Mesenchymal stem cell (in vitro differentiated cells and primary cell): ENCODE data around the gene EOGT.

Source experiments
- DNase-seq: peaks from one replicate; pipeline ENCODE4 v3.0.0-alpha.2; 2013
- H2AFZ ChIP-seq: one replicate; pipeline ENCODE4 v1.6.1; 2013; ENCODE audit warnings: low read depth, mild to moderate bottlenecking, control low read depth, inconsistent platforms, low read length, moderate library complexity
- H2AK5ac ChIP-seq: 2 replicates; pipeline ENCODE4 v1.6.1; 2013; ENCODE audit warnings: low read length, moderate library complexity, mild to moderate bottlenecking, inconsistent platforms; ENCODE audit not compliant: severe bottlenecking
- H2BK120ac ChIP-seq: one replicate; pipeline ENCODE4 v1.6.1; 2013; ENCODE audit warnings: low read depth, mild to moderate bottlenecking, inconsistent platforms, low read length, moderate library complexity
- H2BK12ac ChIP-seq, 2 experiments: one replicate each; pipeline ENCODE4 v1.6.1; 2013; ENCODE audit warnings: inconsistent platforms in 2 of 2, low read length in 2 of 2, mild to moderate bottlenecking in 2 of 2, moderate library complexity in 2 of 2, control low read depth in 1 of 2
- H2BK15ac ChIP-seq: one replicate; pipeline ENCODE4 v1.6.1; 2013; ENCODE audit warnings: mild to moderate bottlenecking, low read depth, inconsistent platforms; ENCODE audit not compliant: poor library complexity, severe bottlenecking
- H2BK5ac ChIP-seq: 2 replicates; pipeline ENCODE4 v1.6.1; 2013; ENCODE audit warnings: low read depth, mild to moderate bottlenecking, low read length, control low read depth, inconsistent platforms; ENCODE audit not compliant: poor library complexity, severe bottlenecking
- H3K14ac ChIP-seq, 2 experiments: one replicate each; pipeline ENCODE4 v1.6.1; 2013; ENCODE audit warnings: inconsistent platforms in 2 of 2, low read length in 2 of 2, control low read depth in 1 of 2, mild to moderate bottlenecking in 1 of 2, moderate library complexity in 1 of 2
- H3K18ac ChIP-seq, 2 experiments: one replicate each; pipeline ENCODE4 v1.6.1; 2013; ENCODE audit warnings: inconsistent platforms in 2 of 2, low read length in 2 of 2, control low read depth in 1 of 2, low read depth in 1 of 2, mild to moderate bottlenecking in 1 of 2
- H3K23ac ChIP-seq, 2 experiments: one replicate each; pipeline ENCODE4 v1.6.1; 2013; ENCODE audit warnings: inconsistent platforms in 2 of 2, low read length in 2 of 2, mild to moderate bottlenecking in 2 of 2, moderate library complexity in 2 of 2, control low read depth in 1 of 2
- H3K27ac ChIP-seq: 2 replicates; pipeline ENCODE4 v1.5.1; 2013; ENCODE audit warnings: mild to moderate bottlenecking, moderate library complexity, low read length, control low read depth, inconsistent platforms; ENCODE audit not compliant: poor library complexity, severe bottlenecking
- H3K27me3 ChIP-seq, 2 experiments: 2 replicates each; pipeline versions ENCODE4 v1.6.1 to v1.7.0; 2013; ENCODE audit warnings: low read length in 2 of 2, mild to moderate bottlenecking in 2 of 2, moderate library complexity in 2 of 2, control low read depth in 1 of 2, inconsistent platforms in 1 of 2; ENCODE audit not compliant: control insufficient read depth in 1 of 2, insufficient read depth in 1 of 2
- H3K36me3 ChIP-seq, 2 experiments: 2 replicates each; pipeline versions ENCODE4 v1.6.1 to v1.7.0; 2013; ENCODE audit warnings: low read length in 2 of 2, control low read depth in 1 of 2, inconsistent platforms in 1 of 2, low read depth in 1 of 2, mild to moderate bottlenecking in 1 of 2; ENCODE audit not compliant: insufficient read depth in 2 of 2, control insufficient read depth in 1 of 2
- H3K4ac ChIP-seq, 2 experiments: one replicate each; pipeline ENCODE4 v1.6.1; 2013; ENCODE audit warnings: inconsistent platforms in 2 of 2, low read length in 2 of 2, mild to moderate bottlenecking in 2 of 2, moderate library complexity in 2 of 2, control low read depth in 1 of 2, low read depth in 1 of 2
- H3K4me1 ChIP-seq: 2 replicates; pipeline ENCODE4 v1.6.1; 2013; ENCODE audit warnings: low read depth, low read length, control low read depth; ENCODE audit not compliant: control insufficient read depth, insufficient read depth
- H3K4me2 ChIP-seq: 2 replicates; pipeline ENCODE4 v1.6.1; 2013; ENCODE audit warnings: low read length, mild to moderate bottlenecking, inconsistent platforms; ENCODE audit not compliant: poor library complexity, severe bottlenecking
- H3K4me3 ChIP-seq, 2 experiments: 2 replicates each; pipeline versions ENCODE4 v1.5.1 to v1.7.0; 2013; ENCODE audit warnings: low read length in 2 of 2, mild to moderate bottlenecking in 2 of 2, control low read depth in 1 of 2, low read depth in 1 of 2; ENCODE audit not compliant: insufficient read depth in 1 of 2
- H3K79me1 ChIP-seq: replicated peaks from 2 replicates; pipeline ENCODE4 v1.6.1; 2013; ENCODE audit warnings: mild to moderate bottlenecking, control low read depth, low read length, inconsistent platforms; ENCODE audit not compliant: poor library complexity, severe bottlenecking
- H3K9ac ChIP-seq: 2 replicates; pipeline ENCODE4 v1.7.0; 2013; ENCODE audit warnings: mild to moderate bottlenecking, low read length, moderate library complexity
- H3K9me3 ChIP-seq: 2 replicates; pipeline ENCODE4 v1.7.0; 2013; ENCODE audit warnings: mild to moderate bottlenecking, low read length; ENCODE audit not compliant: control insufficient read depth
- H4K8ac ChIP-seq: one replicate; pipeline ENCODE4 v1.6.1; 2013; ENCODE audit warnings: inconsistent platforms, mild to moderate bottlenecking, low read length, moderate library complexity
- H4K91ac ChIP-seq: one replicate; pipeline ENCODE4 v1.6.1; 2013; ENCODE audit warnings: mild to moderate bottlenecking, low read length, inconsistent platforms
- WGBS: methylation state at CpG from one replicate; pipeline ENCODE4 v1.1.7; 2013; ENCODE audit warnings: mixed read lengths; 5-methylcytosine and 5-hydroxymethylcytosine counted together

Gene EOGT

GRCh38 chr3:69009559-69010410 is 3.7 kb downstream of the EOGT start:
- peak overlapping the region; percentile 73 for H3K9ac ChIP-seq
- peaks cover 9% of the 10 kb centered on the region for H3K4me1 ChIP-seq
- no peaks in the 10 kb centered on the region for H3K9me3 ChIP-seq
- H2BK120ac ChIP-seq, result no peak overlapping the region
- H2BK15ac ChIP-seq, result no peak overlapping the region
- peaks cover 5 to 62% of the 10 kb centered on the region in 2 experiments for H3K36me3 ChIP-seq
- H2BK12ac ChIP-seq, result no peak overlapping the region
- H2BK5ac ChIP-seq, result no peak overlapping the region
- no peak overlapping the region for H3K4ac ChIP-seq
- H4K8ac ChIP-seq, result no peak overlapping the region
- H3K14ac ChIP-seq, result no peak overlapping the region
- no peak overlapping the region for H3K4me3 ChIP-seq
- no peak overlapping the region for H3K23ac ChIP-seq
- H3K4me2 ChIP-seq, result no peak overlapping the region
- H3K79me1 ChIP-seq, result peaks cover 26% of the 10 kb centered on the region
- peak overlapping the region; percentile 80 for H3K27ac ChIP-seq
- H3K18ac ChIP-seq, result no peak overlapping the region
- peak; percentile 38 for DNase-seq
- no peak overlapping the region for H2AFZ ChIP-seq
- 62% methylated on average over 3 of the region's 3 CpGs for WGBS
- no peak overlapping the region for H4K91ac ChIP-seq
- no peaks in the 10 kb centered on the region for H3K27me3 ChIP-seq
- no peak overlapping the region for H2AK5ac ChIP-seq

GRCh38 chr3:69008980-69009379 is 4.5 kb downstream of the EOGT start:
- Histone ChIP-seq H4K8ac (no peak overlapping the region), H4K91ac (no peak overlapping the region), H3K14ac (no peak overlapping the region), H3K4me2 (no peak overlapping the region), H2BK5ac (no peak overlapping the region), H3K18ac (no peak overlapping the region), H3K36me3 (peaks cover 8 to 70% of the 10 kb centered on the region in 2 experiments), H3K23ac (peak overlapping the region in 1 of 2 experiments; percentile 34), H2BK120ac (no peak overlapping the region), H3K79me1 (peaks cover 29% of the 10 kb centered on the region), H2BK15ac (no peak overlapping the region), H3K9me3 (no peaks in the 10 kb centered on the region), H3K27me3 (no peaks in the 10 kb centered on the region), H3K27ac (peak overlapping the region; percentile 59), H2AFZ (no peak overlapping the region), H3K4me3 (no peak overlapping the region), H3K9ac (peak overlapping the region; percentile 73), H2BK12ac (no peak overlapping the region), H2AK5ac (peak overlapping the region; percentile 72), H3K4me1 (peaks cover 9% of the 10 kb centered on the region), H3K4ac (no peak overlapping the region)
- no peak for DNase-seq
- WGBS, result no CpG with 5 or more reads among the region's 2 CpGs

DNA sequence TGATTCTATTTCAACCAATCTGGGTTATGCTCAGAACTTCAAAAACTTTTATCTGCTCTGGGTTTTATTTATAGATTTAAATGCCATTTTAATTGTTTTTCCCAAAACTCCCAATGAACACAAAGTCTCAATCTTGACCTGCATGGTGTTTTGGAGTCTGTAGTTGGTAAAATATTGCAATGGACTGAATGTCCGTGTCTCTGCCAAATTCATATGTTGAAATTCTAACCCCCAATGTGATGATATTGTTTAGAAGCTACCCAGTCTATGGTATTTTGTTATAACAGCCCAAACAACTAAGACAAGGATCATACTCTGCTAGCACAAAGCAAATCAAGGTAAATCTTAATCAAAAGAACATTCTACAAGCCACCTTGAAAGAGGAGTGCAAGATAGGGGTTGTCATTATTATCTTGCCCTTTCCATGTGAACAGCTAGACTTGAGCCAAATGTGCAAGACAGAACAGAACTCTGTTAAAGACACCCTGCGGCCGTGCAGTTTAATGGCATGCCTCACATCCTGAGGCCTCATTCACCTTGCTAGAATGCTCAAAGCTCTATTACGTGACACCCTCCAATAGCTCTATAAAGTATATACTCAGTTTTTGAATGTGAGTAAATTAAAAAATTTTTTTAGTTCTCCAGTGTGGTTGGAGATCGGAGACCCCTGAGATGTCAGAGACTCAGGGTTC is 7.5 kb downstream of the EOGT start:
- 100% methylated on average over 3 of the region's 5 CpGs for WGBS
- Histone ChIP-seq H2BK12ac (no peak overlapping the region), H3K14ac (no peak overlapping the region), H3K4ac (no peak overlapping the region), H3K27me3 (no peaks in the 10 kb centered on the region), H2BK15ac (no peak overlapping the region), H3K4me3 (no peak overlapping the region), H4K91ac (no peak overlapping the region), H3K27ac (no peak overlapping the region), H3K4me2 (no peak overlapping the region), H3K4me1 (peaks cover 3% of the 10 kb centered on the region), H3K23ac (no peak overlapping the region), H2AK5ac (no peak overlapping the region), H3K9ac (no peak overlapping the region), H2AFZ (no peak overlapping the region), H2BK5ac (no peak overlapping the region), H3K9me3 (no peaks in the 10 kb centered on the region), H2BK120ac (no peak overlapping the region), H3K18ac (no peak overlapping the region), H4K8ac (no peak overlapping the region), H3K36me3 (peaks cover 25 to 92% of the 10 kb centered on the region in 2 experiments), H3K79me1 (peaks cover 32% of the 10 kb centered on the region)
- no peak for DNase-seq

GRCh38 chr3:69005071-69005790 is 8.3 kb downstream of the EOGT start:
- H3K4me3 ChIP-seq, result no peak overlapping the region
- no peak overlapping the region for H2BK15ac ChIP-seq
- H2AK5ac ChIP-seq, result no peak overlapping the region
- no peak overlapping the region for H4K91ac ChIP-seq
- no peak overlapping the region for H2BK5ac ChIP-seq
- no peak overlapping the region for H3K9ac ChIP-seq
- H3K14ac ChIP-seq, result no peak overlapping the region
- H3K36me3 ChIP-seq, result peaks cover 25 to 87% of the 10 kb centered on the region in 2 experiments
- H3K27ac ChIP-seq, result no peak overlapping the region
- no peaks in the 10 kb centered on the region for H3K27me3 ChIP-seq
- H2AFZ ChIP-seq, result no peak overlapping the region
- H3K4me1 ChIP-seq, result peaks cover 3% of the 10 kb centered on the region
- H3K9me3 ChIP-seq, result no peaks in the 10 kb centered on the region
- no peak overlapping the region for H2BK120ac ChIP-seq
- no peak overlapping the region for H3K23ac ChIP-seq
- 94% methylated on average over 5 of the region's 6 CpGs for WGBS
- DNase-seq, result no peak
- no peak overlapping the region for H3K4me2 ChIP-seq
- no peak overlapping the region for H3K18ac ChIP-seq
- peaks cover 31% of the 10 kb centered on the region for H3K79me1 ChIP-seq
- no peak overlapping the region for H4K8ac ChIP-seq
- H2BK12ac ChIP-seq, result no peak overlapping the region
- no peak overlapping the region for H3K4ac ChIP-seq
